ENCODE data around the gene RNF148. TPM values are rescaled to one million over a fixed set of nuclear protein-coding genes. Genes with fewer than 3 reads are reported as not detected.
"Not testable (repeated sequence)": the region's sequence is repeated elsewhere in the genome, so short reads cannot be mapped to it uniquely, and the experiment has no call there.

RNF148 gene
- total RNA-seq, 2 donors from 2014 or later: not detected

DNA sequence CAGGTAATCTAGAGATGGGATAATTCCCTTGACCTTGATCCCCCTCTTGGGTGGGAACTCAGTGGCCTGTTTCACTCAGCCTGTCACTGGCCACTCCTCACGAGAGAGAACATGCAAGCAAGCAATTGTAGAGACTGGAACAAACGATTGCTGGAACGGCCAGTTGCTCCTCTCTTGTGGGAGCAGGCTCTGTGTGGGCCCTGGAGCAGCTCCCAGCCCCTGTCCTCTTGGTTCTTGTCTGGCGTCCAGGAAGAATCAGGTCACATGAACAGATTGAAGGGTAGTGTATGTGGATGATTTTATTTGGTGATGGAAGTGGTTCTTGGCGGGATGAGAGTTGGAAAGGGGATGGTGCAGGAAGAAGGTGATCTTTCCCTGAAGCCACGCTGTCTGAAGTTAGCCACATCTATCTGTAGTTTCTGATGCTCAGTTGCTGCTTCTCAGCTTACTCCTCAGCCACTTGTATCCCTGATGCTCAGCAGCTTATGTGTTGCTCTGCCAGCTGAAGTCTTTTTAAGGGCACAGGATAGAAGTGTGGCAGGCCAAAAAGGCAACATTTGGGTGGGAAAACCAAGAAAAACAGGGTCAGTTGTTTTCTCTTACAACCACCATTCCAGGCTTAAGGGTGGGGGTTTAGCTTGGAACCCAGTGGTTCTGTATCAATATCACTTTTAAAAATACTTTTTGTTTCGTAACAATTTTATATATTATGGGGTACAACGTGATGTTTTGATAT lies 19.7 kb downstream of the RNF148 start:
- no peak overlapping the region for H3K27ac Mint-ChIP-seq
- DNase-seq: no peak
- no peak overlapping the region for H3K4me3 Mint-ChIP-seq
- H3K27me3 Mint-ChIP-seq: no peaks in the 10 kb centered on the region
- ATAC-seq: no peak
- no peaks in the 10 kb centered on the region for H3K9me3 ChIP-seq (ENCODE audit: control insufficient read depth, low read length, poor library complexity, severe bottlenecking)
- H3K36me3 Mint-ChIP-seq (ENCODE audit: low read depth): no peaks in the 10 kb centered on the region
- H3K4me1 Mint-ChIP-seq: no peaks in the 10 kb centered on the region

DNA sequence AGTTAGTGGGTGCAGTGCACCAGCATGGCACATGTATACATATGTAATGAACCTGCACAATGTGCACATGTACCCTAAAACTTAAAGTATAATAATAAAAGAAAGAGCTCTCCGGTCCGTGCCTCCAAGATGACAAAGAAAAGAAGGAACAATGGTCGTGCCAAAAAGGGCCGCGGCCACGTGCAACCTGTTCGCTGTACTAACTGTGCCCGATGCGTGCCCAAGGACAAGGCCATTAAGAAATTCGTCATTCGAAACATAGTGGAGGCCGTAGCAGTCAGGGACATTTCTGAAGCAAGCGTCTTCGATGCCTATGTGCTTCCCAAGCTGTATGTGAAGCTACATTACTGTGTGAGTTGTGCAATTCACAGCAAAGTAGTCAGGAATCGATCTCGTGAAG lies 21.5 kb downstream of the RNF148 start:
- not testable (repeated sequence) for H3K27ac Mint-ChIP-seq; H3K9me3 ChIP-seq (ENCODE audit: control insufficient read depth, low read length, poor library complexity, severe bottlenecking); H3K4me1 Mint-ChIP-seq; DNase-seq; H3K27me3 Mint-ChIP-seq; ATAC-seq; H3K36me3 Mint-ChIP-seq (ENCODE audit: low read depth); H3K4me3 Mint-ChIP-seq

DNA sequence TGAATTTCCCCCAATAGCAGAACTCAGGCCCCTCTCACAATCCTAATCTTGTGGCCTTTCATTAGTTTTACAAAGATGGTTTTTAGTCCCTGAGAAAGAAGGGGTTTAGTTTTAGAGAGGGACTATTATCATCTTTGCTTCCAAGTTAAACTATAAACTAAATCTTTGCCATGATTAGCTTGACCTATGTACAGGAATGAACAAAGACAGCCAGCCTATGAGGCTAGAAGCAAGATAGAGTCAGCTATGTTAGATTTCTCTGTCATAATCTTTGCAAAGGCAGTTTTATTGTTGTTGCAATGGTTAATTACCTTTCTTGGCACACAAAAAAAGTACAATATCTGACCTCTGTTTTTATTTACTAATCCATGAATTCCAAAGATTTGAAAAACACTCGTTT lies 22.9 kb downstream of the RNF148 start:
- H3K27me3 Mint-ChIP-seq: no peaks in the 10 kb centered on the region
- H3K4me1 Mint-ChIP-seq: no peaks in the 10 kb centered on the region
- DNase-seq (no peak), ATAC-seq (no peak)
- H3K4me3 Mint-ChIP-seq: no peak overlapping the region
- H3K36me3 Mint-ChIP-seq (ENCODE audit: low read depth): no peaks in the 10 kb centered on the region
- no peaks in the 10 kb centered on the region for H3K9me3 ChIP-seq (ENCODE audit: control insufficient read depth, low read length, poor library complexity, severe bottlenecking)
- H3K27ac Mint-ChIP-seq: no peak overlapping the region

DNA sequence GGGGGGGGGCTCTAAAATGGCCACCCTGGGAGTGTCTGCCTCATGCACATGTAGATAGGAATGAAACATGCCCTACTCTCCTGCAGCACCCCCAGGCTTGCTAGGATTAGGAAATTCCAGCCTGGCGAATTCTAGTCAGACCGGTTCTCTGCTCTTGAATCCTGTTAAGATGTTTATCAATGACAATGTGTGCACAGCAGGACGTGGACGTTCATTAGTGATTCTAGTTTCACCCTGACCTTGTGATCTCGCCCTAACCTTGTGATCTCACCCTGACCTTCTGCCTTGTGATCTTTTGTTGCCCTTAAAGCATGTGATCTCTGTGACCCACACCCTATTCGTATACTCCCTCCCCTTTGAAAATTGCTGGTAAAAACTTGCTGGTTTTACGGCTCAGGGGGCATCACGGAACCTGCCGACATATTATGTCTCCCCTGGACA lies 23.4 kb downstream of the RNF148 start:
- not testable (repeated sequence) for H3K27ac Mint-ChIP-seq; ATAC-seq; H3K36me3 Mint-ChIP-seq (ENCODE audit: low read depth); DNase-seq; H3K4me3 Mint-ChIP-seq; H3K4me1 Mint-ChIP-seq; H3K9me3 ChIP-seq (ENCODE audit: control insufficient read depth, low read length, poor library complexity, severe bottlenecking); H3K27me3 Mint-ChIP-seq

DNA sequence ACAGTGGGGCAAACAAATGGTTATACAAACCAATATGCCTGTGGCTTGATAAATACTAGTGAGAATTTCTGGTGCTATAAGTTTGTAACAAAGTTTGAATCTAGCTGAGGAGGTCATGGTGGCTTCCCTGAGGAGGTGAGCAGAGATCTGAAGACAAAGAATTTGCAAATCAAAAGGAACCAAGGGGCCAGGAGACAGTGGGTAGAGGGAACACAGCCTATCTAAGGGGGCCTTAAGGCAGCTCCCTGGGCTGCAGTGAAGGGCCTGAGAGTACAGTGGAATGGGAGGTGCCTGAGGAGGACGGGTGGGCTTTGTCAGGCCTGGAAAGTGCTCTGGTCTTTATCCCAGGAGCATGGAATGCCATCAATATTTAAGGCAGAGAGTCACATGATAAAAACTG lies 25.6 kb downstream of the RNF148 start:
- no peak overlapping the region for H3K27ac Mint-ChIP-seq
- ATAC-seq: no peak
- no peaks in the 10 kb centered on the region for H3K36me3 Mint-ChIP-seq (ENCODE audit: low read depth)
- H3K4me1 Mint-ChIP-seq: no peaks in the 10 kb centered on the region
- no peaks in the 10 kb centered on the region for H3K9me3 ChIP-seq (ENCODE audit: control insufficient read depth, low read length, poor library complexity, severe bottlenecking)
- no peak overlapping the region for H3K4me3 Mint-ChIP-seq
- DNase-seq: no peak
- H3K27me3 Mint-ChIP-seq: no peaks in the 10 kb centered on the region

DNA sequence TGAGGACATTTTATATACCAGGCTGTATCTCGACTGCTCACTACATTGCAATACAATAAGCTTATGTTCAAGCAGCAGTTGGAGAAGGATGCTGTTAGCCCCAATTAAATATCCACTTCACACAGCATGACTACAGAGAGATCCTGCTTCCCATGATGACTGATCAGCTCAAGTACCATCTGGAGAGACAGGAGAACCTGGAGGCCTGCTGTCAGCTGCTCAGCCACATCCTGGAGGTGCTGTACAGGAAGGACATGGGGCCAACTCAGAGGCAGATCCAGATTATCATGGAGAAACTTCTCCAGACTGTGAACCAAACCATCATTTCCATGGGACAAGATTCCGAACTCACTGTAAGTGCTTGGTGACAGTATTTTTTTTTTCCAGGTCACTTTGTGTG lies 26.3 kb downstream of the RNF148 start:
- no peaks in the 10 kb centered on the region for H3K9me3 ChIP-seq (ENCODE audit: control insufficient read depth, low read length, poor library complexity, severe bottlenecking)
- Mint-ChIP-seq H3K4me3 (no peak overlapping the region), H3K27ac (no peak overlapping the region), H3K27me3 (no peaks in the 10 kb centered on the region), H3K4me1 (no peaks in the 10 kb centered on the region), H3K36me3 (ENCODE audit: low read depth) (no peaks in the 10 kb centered on the region)
- DNase-seq (no peak), ATAC-seq (no peak)

DNA sequence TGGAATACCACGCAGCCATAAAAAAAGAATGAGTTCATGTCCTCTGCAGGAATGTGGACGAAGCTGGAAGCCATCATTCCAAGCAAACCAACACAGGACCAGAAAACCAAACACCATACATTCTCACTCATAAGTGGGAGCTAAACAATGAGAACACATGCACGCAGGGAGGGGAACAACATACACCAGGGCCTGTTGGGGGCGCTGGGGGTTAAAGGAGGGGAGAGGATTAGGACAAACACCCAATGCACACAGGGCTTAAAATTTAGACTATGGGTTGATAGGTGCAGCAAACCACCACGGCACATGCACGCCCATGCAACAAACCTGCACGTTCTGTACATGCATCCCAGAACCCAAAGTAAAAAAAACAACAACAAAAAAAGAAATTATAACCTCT lies 27.1 kb downstream of the RNF148 start:
- H3K9me3 ChIP-seq (ENCODE audit: control insufficient read depth, low read length, poor library complexity, severe bottlenecking): no peaks in the 10 kb centered on the region
- DNase-seq (no peak), ATAC-seq (no peak)
- H3K36me3 Mint-ChIP-seq (ENCODE audit: low read depth): no peaks in the 10 kb centered on the region
- H3K4me1 Mint-ChIP-seq: no peaks in the 10 kb centered on the region
- no peak overlapping the region for H3K4me3 Mint-ChIP-seq
- no peaks in the 10 kb centered on the region for H3K27me3 Mint-ChIP-seq
- H3K27ac Mint-ChIP-seq: no peak overlapping the region

DNA sequence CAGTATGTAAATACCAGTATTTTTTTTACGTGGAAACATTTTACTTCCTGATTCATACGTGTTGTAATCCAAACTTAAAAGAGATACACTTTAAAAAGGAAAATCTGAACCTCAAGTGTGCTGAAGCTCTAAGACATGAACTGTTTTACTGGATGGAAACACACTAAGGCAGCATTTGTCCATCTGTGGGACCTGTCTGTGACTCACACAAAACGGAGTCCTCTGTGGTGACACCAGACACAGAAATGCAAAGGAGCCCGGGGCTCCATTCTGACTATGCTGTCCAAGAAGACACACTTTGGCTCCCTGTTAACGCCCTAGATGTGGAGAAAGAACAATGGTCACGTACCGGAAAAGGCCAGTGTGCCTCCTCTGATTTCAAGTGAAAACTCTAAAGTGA lies 27.7 kb downstream of the RNF148 start:
- DNase-seq: no peak
- H3K9me3 ChIP-seq (ENCODE audit: control insufficient read depth, low read length, poor library complexity, severe bottlenecking): no peaks in the 10 kb centered on the region
- ATAC-seq: no peak
- Mint-ChIP-seq H3K27me3 (no peaks in the 10 kb centered on the region), H3K4me1 (no peaks in the 10 kb centered on the region), H3K36me3 (ENCODE audit: low read depth) (no peaks in the 10 kb centered on the region), H3K4me3 (no peak overlapping the region), H3K27ac (no peak overlapping the region)

DNA sequence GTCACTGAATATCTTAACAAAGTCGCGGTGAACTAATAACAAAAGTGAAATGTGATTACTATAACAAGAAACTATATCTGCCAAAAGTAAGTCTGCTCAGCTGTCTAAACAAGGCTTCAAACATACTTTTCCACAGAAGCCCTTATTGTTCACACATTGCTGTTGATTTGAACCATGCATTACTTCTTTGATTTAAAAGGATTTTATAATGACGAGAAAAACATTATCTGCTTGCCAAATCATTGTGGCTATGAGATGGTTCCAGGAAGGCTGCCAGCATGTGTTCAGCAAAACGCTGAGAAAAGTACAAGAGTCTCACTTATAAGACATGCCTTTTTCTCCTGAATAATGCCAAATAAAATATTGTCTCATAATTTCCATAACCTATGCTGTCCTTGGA lies 28.2 kb downstream of the RNF148 start:
- no peak for DNase-seq
- Mint-ChIP-seq H3K27ac (no peak overlapping the region), H3K27me3 (no peaks in the 10 kb centered on the region), H3K36me3 (ENCODE audit: low read depth) (no peaks in the 10 kb centered on the region), H3K4me1 (no peaks in the 10 kb centered on the region), H3K4me3 (no peak overlapping the region)
- ATAC-seq: no peak
- no peaks in the 10 kb centered on the region for H3K9me3 ChIP-seq (ENCODE audit: control insufficient read depth, low read length, poor library complexity, severe bottlenecking)

DNA sequence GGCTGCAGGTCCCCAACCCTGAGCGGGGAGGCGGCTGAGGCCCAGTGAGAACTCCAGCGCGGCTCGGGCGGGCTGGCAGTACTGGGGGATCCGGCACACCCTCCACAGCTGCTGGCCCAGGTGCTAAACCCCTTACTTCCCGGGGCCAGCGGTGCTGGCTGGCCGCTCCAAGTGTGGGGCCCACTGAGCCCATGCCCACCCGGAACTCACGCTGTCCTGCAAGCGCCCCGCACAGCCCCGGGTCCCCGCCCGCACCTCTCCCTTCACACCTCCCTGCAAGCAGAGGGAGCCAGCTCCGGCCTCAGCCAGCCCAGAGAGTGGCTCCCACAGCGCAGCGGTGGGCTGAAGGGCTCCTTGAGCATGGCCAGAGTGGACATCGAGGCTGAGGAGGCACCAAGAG lies 28.8 kb downstream of the RNF148 start:
- no peaks in the 10 kb centered on the region for H3K36me3 Mint-ChIP-seq (ENCODE audit: low read depth)
- H3K4me3 Mint-ChIP-seq: no peak overlapping the region
- H3K9me3 ChIP-seq (ENCODE audit: control insufficient read depth, low read length, poor library complexity, severe bottlenecking): no peaks in the 10 kb centered on the region
- H3K27me3 Mint-ChIP-seq: no peaks in the 10 kb centered on the region
- DNase-seq (no peak), ATAC-seq (no peak)
- no peak overlapping the region for H3K27ac Mint-ChIP-seq
- H3K4me1 Mint-ChIP-seq: no peaks in the 10 kb centered on the region

DNA sequence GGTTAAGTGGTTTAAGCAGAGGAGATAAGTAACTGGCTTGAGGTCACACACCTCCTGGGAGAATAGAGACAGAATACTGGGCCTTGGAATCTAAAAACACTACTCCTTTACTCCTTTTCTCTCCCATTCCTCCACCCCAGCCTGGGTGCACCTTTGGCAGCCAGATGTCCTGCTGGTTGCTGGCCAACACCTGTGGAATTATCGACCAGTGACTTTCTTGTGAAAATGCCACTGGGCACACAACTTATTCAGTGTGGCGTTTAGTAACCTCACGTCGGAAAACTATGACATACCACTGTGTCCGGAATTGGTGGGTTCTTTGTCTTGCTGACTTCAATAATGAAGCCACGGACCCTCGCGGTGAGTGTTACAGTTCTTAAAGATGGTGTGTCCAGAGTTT lies 30.2 kb downstream of the RNF148 start:
- Mint-ChIP-seq H3K36me3 (ENCODE audit: low read depth) (no peaks in the 10 kb centered on the region), H3K4me3 (no peak overlapping the region), H3K27me3 (no peaks in the 10 kb centered on the region), H3K4me1 (no peaks in the 10 kb centered on the region), H3K27ac (no peak overlapping the region)
- no peak for ATAC-seq
- DNase-seq: no peak
- H3K9me3 ChIP-seq (ENCODE audit: control insufficient read depth, low read length, poor library complexity, severe bottlenecking): no peaks in the 10 kb centered on the region

DNA sequence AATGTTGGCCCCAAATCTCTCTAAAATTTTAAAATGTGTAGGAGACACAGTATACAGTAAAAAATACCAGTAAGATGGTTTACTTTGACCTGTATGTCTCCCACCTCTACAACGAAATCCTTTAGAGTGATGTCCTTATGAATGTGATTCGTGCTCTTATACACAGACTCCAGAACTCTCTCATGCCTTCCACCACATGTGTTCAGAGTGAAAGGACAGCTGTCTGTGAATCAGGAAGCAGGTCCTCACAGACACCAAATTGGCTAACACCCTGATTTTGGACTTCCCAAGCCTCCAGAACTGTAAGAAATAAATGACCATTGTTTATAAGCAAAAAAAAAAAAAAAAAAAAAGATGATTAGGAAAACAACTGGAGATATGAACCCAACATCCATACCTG lies 39.0 kb downstream of the RNF148 start:
- H3K9me3 ChIP-seq (ENCODE audit: control insufficient read depth, low read length, poor library complexity, severe bottlenecking): no peaks in the 10 kb centered on the region
- Mint-ChIP-seq H3K4me1 (no peaks in the 10 kb centered on the region), H3K4me3 (no peak overlapping the region), H3K27ac (no peak overlapping the region), H3K27me3 (no peaks in the 10 kb centered on the region), H3K36me3 (ENCODE audit: low read depth) (no peaks in the 10 kb centered on the region)
- DNase-seq: no peak
- no peak for ATAC-seq

DNA sequence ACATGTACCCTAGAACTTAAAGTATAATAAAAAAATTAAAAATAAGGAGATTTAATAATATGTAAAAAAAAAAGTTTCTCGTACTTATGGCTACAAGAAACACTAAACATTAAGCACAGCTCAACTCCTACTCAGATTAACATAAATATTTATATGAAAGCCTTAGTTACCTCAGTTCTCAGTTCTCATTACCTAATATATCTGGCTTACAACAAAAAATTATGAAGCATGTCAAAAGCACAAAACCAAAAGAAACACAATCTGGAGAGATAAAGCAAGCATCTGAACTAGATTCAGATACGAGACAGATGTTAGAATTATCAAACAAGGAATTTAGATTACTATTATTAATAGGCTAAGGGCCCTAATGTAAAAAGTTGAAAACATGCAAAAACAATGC lies 43.9 kb downstream of the RNF148 start:
- ATAC-seq: no peak
- H3K4me3 Mint-ChIP-seq: no peak overlapping the region
- H3K27me3 Mint-ChIP-seq: no peaks in the 10 kb centered on the region
- DNase-seq: no peak
- H3K36me3 Mint-ChIP-seq (ENCODE audit: low read depth): no peaks in the 10 kb centered on the region
- H3K9me3 ChIP-seq (ENCODE audit: control insufficient read depth, low read length, poor library complexity, severe bottlenecking): no peaks in the 10 kb centered on the region
- no peaks in the 10 kb centered on the region for H3K4me1 Mint-ChIP-seq
- H3K27ac Mint-ChIP-seq: no peak overlapping the region

DNA sequence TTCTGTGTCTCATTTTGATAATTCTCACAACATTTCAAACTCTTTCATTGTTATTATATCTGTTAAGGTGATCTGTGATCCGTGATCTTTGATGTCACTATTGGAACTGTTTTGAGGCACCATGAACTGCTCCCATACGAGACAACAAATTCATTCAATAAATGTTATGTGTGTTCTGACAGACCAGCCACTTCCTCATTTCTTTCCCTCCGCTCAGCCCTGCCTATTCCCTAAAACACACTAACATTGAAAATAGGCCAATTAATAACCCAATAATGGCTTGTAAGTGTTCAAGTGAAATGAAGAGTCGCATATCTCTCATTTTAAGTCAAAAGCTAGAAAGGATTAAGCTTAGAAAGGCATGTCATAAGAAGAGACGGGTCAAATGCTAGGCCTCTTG lies 49.0 kb downstream of the RNF148 start:
- H3K9me3 ChIP-seq (ENCODE audit: control insufficient read depth, low read length, poor library complexity, severe bottlenecking): no peaks in the 10 kb centered on the region
- DNase-seq (no peak), ATAC-seq (no peak)
- Mint-ChIP-seq H3K4me1 (no peaks in the 10 kb centered on the region), H3K27ac (no peak overlapping the region), H3K36me3 (ENCODE audit: low read depth) (no peaks in the 10 kb centered on the region), H3K4me3 (no peak overlapping the region), H3K27me3 (no peaks in the 10 kb centered on the region)

All from T-helper 17 cell (primary cell).